Thyroid gland (tissue), 4 donors: ENCODE measurements around the gene C11orf24. TPM values are rescaled to one million over a fixed set of nuclear protein-coding genes. Genes with fewer than 3 reads are reported as not detected.

Source experiments
- DNase-seq, 2 donors: peaks; one replicate each; pipeline ENCODE4 v3.0.0-alpha.2; 2019
- H3K27ac ChIP-seq, 3 donors: fragments of 200-600 bp; sonication (generic); 1 replicate in 2 of 3; 2 replicates in 1 of 3; pipeline ENCODE4 v1.5.1; 2016 to 2019; ENCODE audit warnings: mild to moderate bottlenecking in 1 of 3, moderate library complexity in 1 of 3
- H3K27me3 ChIP-seq: fragments of 200-600 bp; sonication (generic); one replicate; pipeline ENCODE4 v1.5.1; 2019
- H3K36me3 ChIP-seq, 2 donors: fragments of 200-600 bp; sonication (generic); one replicate each; pipeline ENCODE4 v1.5.1; 2016 to 2019
- H3K4me1 ChIP-seq, 2 donors: fragments of 200-600 bp; sonication (generic); one replicate each; pipeline ENCODE4 v1.5.1; 2017 to 2019
- H3K4me3 ChIP-seq, 3 donors: fragments of 200-600 bp; sonication (generic); replicated peaks in 1 of 3; 1 replicate in 2 of 3; 2 replicates in 1 of 3; pipeline ENCODE4 v1.5.1; 2016; ENCODE audit warnings: mild to moderate bottlenecking in 1 of 3
- H3K9me3 ChIP-seq: fragments of 200-600 bp; sonication (generic); one replicate; pipeline ENCODE4 v1.5.1; 2017
- CTCF ChIP-seq, 6 experiments: fragments of 200-600 bp in 3 of 6; fragments of 450-650 bp in 3 of 6; sonication (generic) in 3 of 6; IDR thresholded peaks; one replicate each; pipeline ENCODE4 v1.5.1; 2016 to 2019; ENCODE audit warnings: antibody characterized with exemption in 6 of 6, mild to moderate bottlenecking in 2 of 6, inconsistent platforms in 1 of 6, moderate library complexity in 1 of 6
- POLR2A ChIP-seq, 2 donors: fragments of 450-650 bp; IDR thresholded peaks; one replicate each; pipeline ENCODE4 v1.6.1; 2017; ENCODE audit warnings: antibody characterized with exemption in 2 of 2, mild to moderate bottlenecking in 2 of 2, moderate library complexity in 1 of 2
- WGBS, 2 donors: methylation state at CpG; one replicate each; pipeline ENCODE4 v1.1.5; 2017; 5-methylcytosine and 5-hydroxymethylcytosine counted together
- intact Hi-C: fragments of 100-400 bp; cut with DNase I; formaldehyde crosslinking; loops from one replicate; pipeline ENCODE4 v1.15.1; 2023
- total RNA-seq, 4 donors: library from RNA; depleted of rRNA; stranded (reverse); fragments of >200 nt; gene quantifications; one replicate each; pipeline ENCODE4 v1.2.3, GENCODE V29; 2016

C11orf24 gene
- total RNA-seq, 4 donors from 2014 or later = 12.4 to 28.3 (median 24.4) TPM

- 94 to 100% methylated on average over 4 to 6 of the region's 6 CpGs for WGBS, 2 donors
- Histone ChIP-seq H3K27ac (no peak overlapping the region), H3K4me1 (peaks cover 5 to 22% of the 10 kb centered on the region in 2 donors), H3K36me3 (peaks cover 19 to 29% of the 10 kb centered on the region in 2 donors), H3K27me3 (no peaks in the 10 kb centered on the region), H3K9me3 (no peaks in the 10 kb centered on the region), H3K4me3 (no peak overlapping the region)
- TF ChIP-seq CTCF (IDR thresholded peaks at IDR 0.05) (no peak), POLR2A (IDR thresholded peaks at IDR 0.05) (no peak)
- intact Hi-C loops = no loop called here
- no peak for DNase-seq
Measured at GRCh38 chr11:68267881-68268240, 3.9 kb downstream of the C11orf24 start.

GRCh38 chr11:68266936-68267880 is 4.6 kb downstream of the C11orf24 start:
- TF ChIP-seq CTCF (IDR thresholded peaks at IDR 0.05) (no peak), POLR2A (IDR thresholded peaks at IDR 0.05) (no peak)
- Histone ChIP-seq H3K27me3 (no peaks in the 10 kb centered on the region), H3K9me3 (no peaks in the 10 kb centered on the region), H3K4me1 (peaks cover 0 to 16% of the 10 kb centered on the region in 2 donors), H3K4me3 (no peak overlapping the region), H3K27ac (no peak overlapping the region), H3K36me3 (peaks cover 22 to 36% of the 10 kb centered on the region in 2 donors)
- intact Hi-C loops = no loop called here
- no peak for DNase-seq
- 93 to 98% methylated on average over 11 to 12 of the region's 12 CpGs for WGBS, 2 donors

- peaks cover 0 to 16% of the 10 kb centered on the region in 2 donors for H3K4me1 ChIP-seq
- H3K4me3 ChIP-seq = no peak overlapping the region
- H3K9me3 ChIP-seq = no peaks in the 10 kb centered on the region
- WGBS, 2 donors = 88 to 92% methylated on average over 10 to 16 of the region's 16 CpGs
- no peaks in the 10 kb centered on the region for H3K27me3 ChIP-seq
- H3K36me3 ChIP-seq = peaks cover 28 to 45% of the 10 kb centered on the region in 2 donors
- H3K27ac ChIP-seq = no peak overlapping the region
- intact Hi-C loops = no loop called here
- no peak for DNase-seq
- TF ChIP-seq POLR2A (IDR thresholded peaks at IDR 0.05) = no peak
- TF ChIP-seq CTCF (IDR thresholded peaks at IDR 0.05) = no peak
Measured at GRCh38 chr11:68266121-68266891, 5.5 kb downstream of the C11orf24 start.

GRCh38 chr11:68264741-68265540 is 6.8 kb downstream of the C11orf24 start:
- Histone ChIP-seq H3K36me3 (peaks cover 28 to 47% of the 10 kb centered on the region in 2 donors), H3K4me3 (no peak overlapping the region), H3K27ac (no peak overlapping the region), H3K27me3 (no peaks in the 10 kb centered on the region), H3K4me1 (peaks cover 0 to 4% of the 10 kb centered on the region in 2 donors), H3K9me3 (no peaks in the 10 kb centered on the region)
- intact Hi-C loops = no loop called here
- no peak for DNase-seq
- 89 to 90% methylated on average over 13 of the region's 13 CpGs for WGBS, 2 donors
- TF ChIP-seq CTCF (IDR thresholded peaks at IDR 0.05) = no peak
- TF ChIP-seq POLR2A (IDR thresholded peaks at IDR 0.05) = no peak
